Mucosa of stomach (tissue), 1 donor: ENCODE measurements around the gene LYRM2.

Experiments used
- H3K27me3 ChIP-seq: one replicate; pipeline ENCODE4 v1.7.0; 2013; ENCODE audit warnings: mild to moderate bottlenecking, low read length; ENCODE audit not compliant: control insufficient read depth, insufficient read depth
- H3K36me3 ChIP-seq: one replicate; pipeline ENCODE4 v1.7.0; 2013; ENCODE audit warnings: low read length; ENCODE audit not compliant: control insufficient read depth, insufficient read depth
- H3K4me1 ChIP-seq: one replicate; pipeline ENCODE4 v1.7.0; 2013; ENCODE audit warnings: mild to moderate bottlenecking, low read length; ENCODE audit not compliant: control insufficient read depth, insufficient read depth
- H3K4me3 ChIP-seq: one replicate; pipeline ENCODE4 v1.7.0; 2013; ENCODE audit warnings: low read length
- H3K9ac ChIP-seq: one replicate; pipeline ENCODE4 v1.7.0; 2013; ENCODE audit warnings: mild to moderate bottlenecking, low read length, moderate library complexity
- H3K9me3 ChIP-seq: one replicate; pipeline ENCODE4 v1.7.0; 2013; ENCODE audit warnings: mild to moderate bottlenecking, low read length, moderate library complexity; ENCODE audit not compliant: control insufficient read depth
- donor health status: Pancreatic carcinoma.

LYRM2 gene

GRCh38 chr6:89669002-89669401 is 30.5 kb upstream of the LYRM2 start:
- Histone ChIP-seq H3K36me3 (no peaks in the 10 kb centered on the region), H3K4me1 (no peaks in the 10 kb centered on the region), H3K9ac (no peak overlapping the region)

GRCh38 chr6:89667872-89668556 is 29.5 kb upstream of the LYRM2 start:
- no peaks in the 10 kb centered on the region for H3K36me3 ChIP-seq

More at GRCh38 chr6:89669002-89669401, 30.5 kb upstream of the LYRM2 start:
- Histone ChIP-seq H3K27me3 (no peaks in the 10 kb centered on the region), H3K9me3 (no peaks in the 10 kb centered on the region), H3K4me3 (no peak overlapping the region)

GRCh38 chr6:89662659-89663223 is 24.2 kb upstream of the LYRM2 start:
- no peaks in the 10 kb centered on the region for H3K4me1 ChIP-seq
- no peak overlapping the region for H3K4me3 ChIP-seq
- no peak overlapping the region for H3K9ac ChIP-seq
- no peaks in the 10 kb centered on the region for H3K27me3 ChIP-seq
- H3K9me3 ChIP-seq, result no peaks in the 10 kb centered on the region
- H3K36me3 ChIP-seq, result peaks cover 6% of the 10 kb centered on the region

More at GRCh38 chr6:89667872-89668556, 29.5 kb upstream of the LYRM2 start:
- no peak overlapping the region for H3K9ac ChIP-seq
- no peaks in the 10 kb centered on the region for H3K9me3 ChIP-seq
- no peaks in the 10 kb centered on the region for H3K4me1 ChIP-seq
- H3K4me3 ChIP-seq, result no peak overlapping the region
- no peaks in the 10 kb centered on the region for H3K27me3 ChIP-seq

DNA sequence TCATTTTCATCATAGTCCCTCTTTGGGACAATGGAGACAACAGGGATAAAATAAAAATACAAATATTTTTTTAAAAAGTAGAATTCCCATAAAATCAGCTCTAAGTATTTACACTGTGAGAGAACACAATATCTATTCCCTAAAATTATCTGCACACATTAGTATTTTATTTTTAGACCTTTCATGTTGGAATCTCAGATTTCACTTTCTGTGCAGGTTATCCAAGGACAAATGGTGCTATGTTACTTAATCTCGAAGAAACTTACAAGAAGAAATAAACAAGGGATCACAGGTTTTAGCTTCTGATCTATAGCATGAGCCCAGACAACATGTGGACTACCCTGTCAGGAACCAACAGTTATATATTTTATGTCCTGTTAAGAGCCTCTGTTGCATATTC is 23.0 kb upstream of the LYRM2 start:
- Histone ChIP-seq H3K4me1 (no peaks in the 10 kb centered on the region), H3K27me3 (no peaks in the 10 kb centered on the region), H3K9me3 (no peaks in the 10 kb centered on the region), H3K9ac (no peak overlapping the region), H3K4me3 (no peak overlapping the region), H3K36me3 (peaks cover 8% of the 10 kb centered on the region)

GRCh38 chr6:89660981-89661380 is 22.4 kb upstream of the LYRM2 start:
- H3K4me3 ChIP-seq, result no peak overlapping the region
- no peaks in the 10 kb centered on the region for H3K9me3 ChIP-seq
- no peaks in the 10 kb centered on the region for H3K27me3 ChIP-seq
- H3K9ac ChIP-seq, result no peak overlapping the region
- peaks cover 8% of the 10 kb centered on the region for H3K36me3 ChIP-seq
- H3K4me1 ChIP-seq, result no peaks in the 10 kb centered on the region

DNA sequence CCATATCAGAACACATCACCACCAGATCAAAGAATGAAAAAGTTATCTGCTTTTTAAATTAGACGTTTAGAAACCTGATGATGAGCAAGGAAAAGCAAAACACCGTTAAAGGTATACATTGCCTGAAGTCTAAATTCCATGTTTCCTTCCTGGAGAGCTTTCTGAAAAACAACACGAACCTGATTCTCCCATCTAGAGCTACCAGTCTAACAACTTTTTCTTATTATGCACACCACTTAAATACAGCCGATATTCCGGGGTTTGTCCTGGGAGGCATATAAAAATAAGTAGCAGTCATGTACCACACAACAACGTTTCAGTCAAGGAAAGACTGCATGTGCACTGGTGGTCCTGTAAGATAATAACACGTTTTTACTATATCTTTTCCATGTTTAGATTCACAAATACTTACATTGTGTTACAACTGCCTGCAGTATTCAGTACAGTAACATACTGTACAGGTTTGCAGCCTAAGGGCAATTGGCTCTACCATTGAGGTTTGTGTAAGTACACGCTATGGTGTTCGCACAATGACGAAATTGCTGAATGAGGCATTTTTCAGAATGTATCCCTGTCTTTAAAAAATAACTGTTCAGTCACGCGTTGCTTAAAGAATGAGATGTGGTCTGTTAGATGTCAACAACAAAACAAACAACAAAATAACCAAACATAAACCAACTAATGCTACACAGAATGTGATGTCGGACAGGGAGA is 19.1 kb upstream of the LYRM2 start:
- H3K4me1 ChIP-seq, result no peaks in the 10 kb centered on the region

DNA sequence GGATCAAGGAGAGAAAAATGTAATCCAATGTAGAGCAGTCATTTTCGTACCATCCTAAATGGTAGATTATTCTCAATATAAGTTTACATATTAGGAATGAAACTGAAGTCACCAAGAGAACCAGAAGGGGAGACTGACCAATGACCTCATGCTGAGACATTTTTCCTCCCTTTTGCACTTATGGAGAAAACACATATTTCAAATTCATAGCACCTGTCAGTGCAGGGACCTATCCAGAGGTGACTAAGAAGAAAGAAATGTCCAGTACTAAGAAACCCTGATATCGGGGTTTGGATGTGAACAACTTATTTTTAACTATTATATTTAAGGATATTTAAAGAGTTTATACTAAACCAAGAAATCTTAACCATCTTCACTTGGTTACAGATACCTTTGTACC is 16.6 kb upstream of the LYRM2 start:
- no peaks in the 10 kb centered on the region for H3K9me3 ChIP-seq
- H3K4me1 ChIP-seq, result no peaks in the 10 kb centered on the region
- H3K27me3 ChIP-seq, result no peaks in the 10 kb centered on the region
- no peak overlapping the region for H3K4me3 ChIP-seq
- H3K36me3 ChIP-seq, result peaks cover 3% of the 10 kb centered on the region
- no peak overlapping the region for H3K9ac ChIP-seq

More for the DNA sequence above, 19.1 kb upstream of the LYRM2 start:
- Histone ChIP-seq H3K36me3 (peaks cover 5% of the 10 kb centered on the region), H3K27me3 (no peaks in the 10 kb centered on the region), H3K9ac (no peak overlapping the region), H3K4me3 (no peak overlapping the region), H3K9me3 (no peaks in the 10 kb centered on the region)

DNA sequence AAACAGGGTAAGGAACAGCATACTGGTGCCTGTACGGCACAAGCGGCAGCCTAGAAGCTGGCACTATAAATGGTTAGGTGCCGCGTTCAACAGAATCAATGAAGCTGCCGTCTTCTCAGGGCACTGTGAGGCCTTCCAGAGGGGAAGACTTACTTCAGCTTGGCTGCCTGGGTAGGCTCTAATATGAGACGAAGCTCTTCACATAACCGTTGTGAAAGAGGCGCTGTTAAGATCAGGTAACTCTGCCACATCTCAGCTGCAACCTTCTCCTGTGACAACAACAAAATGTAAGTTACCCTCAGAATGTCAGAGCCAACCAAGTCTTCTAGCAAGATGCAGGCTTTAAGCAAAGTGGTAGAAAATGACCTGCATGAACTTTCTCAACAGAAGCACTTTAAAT is 12.0 kb upstream of the LYRM2 start:
- no peaks in the 10 kb centered on the region for H3K27me3 ChIP-seq
- H3K4me1 ChIP-seq, result no peaks in the 10 kb centered on the region
- no peak overlapping the region for H3K9ac ChIP-seq
- H3K9me3 ChIP-seq, result no peaks in the 10 kb centered on the region
- H3K4me3 ChIP-seq, result no peak overlapping the region
- no peaks in the 10 kb centered on the region for H3K36me3 ChIP-seq

DNA sequence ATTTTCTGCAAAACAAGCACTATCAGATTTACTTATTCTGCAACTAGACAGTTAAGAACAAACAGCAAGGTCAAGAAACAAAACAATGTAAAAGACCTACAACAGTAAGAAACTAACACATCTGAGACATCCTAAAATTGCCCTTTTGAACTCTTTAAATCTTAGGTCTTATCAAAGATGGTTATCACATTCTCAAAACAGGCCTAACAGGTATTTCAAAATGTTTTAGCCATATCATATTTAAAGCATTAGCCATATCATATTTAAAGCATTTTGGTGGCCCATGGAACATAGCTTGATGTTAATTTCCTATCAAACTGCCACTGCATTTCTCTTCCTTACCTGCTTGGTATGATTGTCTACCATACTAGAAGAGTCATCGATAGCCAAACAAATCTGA is 11.1 kb upstream of the LYRM2 start:
- Histone ChIP-seq H3K36me3 (no peaks in the 10 kb centered on the region), H3K27me3 (no peaks in the 10 kb centered on the region), H3K4me3 (no peak overlapping the region), H3K9ac (no peak overlapping the region), H3K4me1 (no peaks in the 10 kb centered on the region), H3K9me3 (no peaks in the 10 kb centered on the region)

DNA sequence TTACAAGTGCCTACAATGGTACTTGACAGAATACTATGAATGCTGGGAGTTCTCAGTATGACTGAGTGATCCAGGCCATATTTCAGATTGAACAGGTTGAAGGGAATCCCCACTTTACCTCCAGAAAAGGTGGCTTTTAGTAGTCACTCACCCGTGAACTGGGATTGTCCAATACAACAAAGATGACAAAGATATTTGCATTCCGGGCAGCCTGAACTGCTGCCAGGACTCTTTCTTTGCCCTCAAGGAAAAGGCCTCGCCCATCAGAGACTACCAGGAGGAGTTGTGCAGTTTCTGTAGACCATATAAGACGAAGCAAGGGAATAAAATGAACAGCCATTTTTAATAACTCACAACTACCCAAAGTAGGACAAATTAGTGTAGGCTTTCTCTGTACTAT is 6.3 kb upstream of the LYRM2 start:
- Histone ChIP-seq H3K4me3 (no peak overlapping the region), H3K27me3 (no peaks in the 10 kb centered on the region), H3K9me3 (no peaks in the 10 kb centered on the region), H3K36me3 (no peaks in the 10 kb centered on the region), H3K4me1 (no peaks in the 10 kb centered on the region), H3K9ac (no peak overlapping the region)

DNA sequence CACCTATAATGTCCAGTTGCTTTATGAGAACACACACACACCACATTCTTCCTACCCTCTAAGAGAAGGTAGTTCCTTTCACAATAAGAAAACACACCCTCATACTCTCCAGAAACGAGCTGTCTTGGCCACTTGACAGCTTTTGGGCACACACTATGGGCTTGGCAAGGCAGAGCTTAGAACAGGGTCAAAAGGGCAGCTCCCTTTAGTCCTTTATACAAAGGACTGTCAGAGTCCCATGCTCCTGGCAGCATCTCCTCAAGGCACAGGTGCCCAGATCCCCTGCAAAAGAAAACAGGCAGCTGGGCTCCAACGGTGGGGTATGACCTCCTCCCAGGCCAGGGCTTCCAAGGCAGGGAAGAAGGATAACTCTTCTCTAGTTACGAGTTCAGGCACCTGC is 4.9 kb upstream of the LYRM2 start:
- no peaks in the 10 kb centered on the region for H3K4me1 ChIP-seq
- H3K36me3 ChIP-seq, result no peaks in the 10 kb centered on the region
- H3K27me3 ChIP-seq, result no peaks in the 10 kb centered on the region
- H3K9me3 ChIP-seq, result no peaks in the 10 kb centered on the region
- no peak overlapping the region for H3K9ac ChIP-seq
- no peak overlapping the region for H3K4me3 ChIP-seq

- peaks cover under 1% of the 10 kb centered on the region for H3K4me1 ChIP-seq
- H3K36me3 ChIP-seq, result no peaks in the 10 kb centered on the region
Measured at GRCh38 chr6:89642956-89643355, 4.4 kb upstream of the LYRM2 start.

More at GRCh38 chr6:89642956-89643355, 4.4 kb upstream of the LYRM2 start:
- Histone ChIP-seq H3K9ac (no peak overlapping the region), H3K27me3 (no peaks in the 10 kb centered on the region), H3K4me3 (no peak overlapping the region), H3K9me3 (no peaks in the 10 kb centered on the region)
